Muscle of arm (tissue), 14 donors: ENCODE results near the gene NFIX. TPM values are rescaled to one million over a fixed set of nuclear protein-coding genes. Genes with fewer than 3 reads are reported as not detected.
"Not testable (repeated sequence)": the region's sequence is repeated elsewhere in the genome, so short reads cannot be mapped to it uniquely, and the experiment has no call there.

Source experiments
- DNase-seq: peaks from one replicate; pipeline ENCODE4 v3.0.0-alpha.2; 2013
- long read RNA-seq, 11 donors: transcript quantifications; one replicate each; lab custom pipeline, GENCODE V29; 2026
- polyA plus RNA-seq, 12 donors: library from polyadenylated mRNA; unstranded; fragments of 120-200 nt; gene quantifications; one replicate each; pipeline ENCODE4 v1.2.1, GENCODE V29; 2013; ENCODE audit not compliant: insufficient read length in 12 of 12

Gene NFIX
- polyA plus RNA-seq: 100 to 1,000 TPM in 8 of 12 donors, 10 to 100 TPM in 4; 73.2 to 280 (median 105) TPM
- long read RNA-seq, donor 1, partial matches to known transcripts: 23 of 29 reads
- long read RNA-seq, donor 1, other reads (novel, unspliced or antisense): 0 of 29 reads
- long read RNA-seq, donor 2, transcript NFIX-208 (9 exons, 1,537 nt): major isoform, 13 of 90 reads
- long read RNA-seq, donor 2, transcript NFIX-203 (10 exons, 3,143 nt): minor isoform, 8 of 90 reads
- long read RNA-seq, donor 2, partial matches to known transcripts: 68 of 90 reads
- long read RNA-seq, donor 2, other reads (novel, unspliced or antisense): 0 of 90 reads
- long read RNA-seq, donor 3, transcript NFIX-203 (10 exons, 3,143 nt): major isoform, 10 of 20 reads
- long read RNA-seq, donor 3, partial matches to known transcripts: 7 of 20 reads
- long read RNA-seq, donor 3, other reads (novel, unspliced or antisense): 0 of 20 reads
- long read RNA-seq, donor 4, partial matches to known transcripts: 7 of 14 reads
- long read RNA-seq, donor 4, other reads (novel, unspliced or antisense): 0 of 14 reads
- long read RNA-seq, donor 5, transcript NFIX-208 (9 exons, 1,537 nt): minor isoform, 6 of 34 reads
- long read RNA-seq, donor 5, transcript NFIX-203 (10 exons, 3,143 nt): major isoform, 14 of 34 reads
- long read RNA-seq, donor 5, partial matches to known transcripts: 7 of 34 reads
- long read RNA-seq, donor 5, other reads (novel, unspliced or antisense): 5 of 34 reads
- long read RNA-seq, donor 6, partial matches to known transcripts: 8 of 14 reads
- long read RNA-seq, donor 6, other reads (novel, unspliced or antisense): 0 of 14 reads
- long read RNA-seq, donor 7, partial matches to known transcripts: 5 of 15 reads
- long read RNA-seq, donor 7, other reads (novel, unspliced or antisense): 0 of 15 reads
- long read RNA-seq, donor 8, transcript NFIX-208 (9 exons, 1,537 nt): minor isoform, 7 of 50 reads
- long read RNA-seq, donor 8, transcript NFIX-203 (10 exons, 3,143 nt): major isoform, 16 of 50 reads
- long read RNA-seq, donor 8, partial matches to known transcripts: 23 of 50 reads
- long read RNA-seq, donor 8, other reads (novel, unspliced or antisense): 0 of 50 reads
- long read RNA-seq, donor 9, partial matches to known transcripts: 5 of 11 reads
- long read RNA-seq, donor 9, other reads (novel, unspliced or antisense): 0 of 11 reads
- long read RNA-seq, donor 10, transcript NFIX-203 (10 exons, 3,143 nt): major isoform, 17 of 53 reads
- long read RNA-seq, donor 10, partial matches to known transcripts: 23 of 53 reads
- long read RNA-seq, donor 10, other reads (novel, unspliced or antisense): 7 of 53 reads
- long read RNA-seq, donor 11, transcript NFIX-203 (10 exons, 3,143 nt): major isoform, 9 of 44 reads
- long read RNA-seq, donor 11, partial matches to known transcripts: 30 of 44 reads
- long read RNA-seq, donor 11, other reads (novel, unspliced or antisense): 0 of 44 reads

GRCh38 chr19:12994701-12995595 lies at the start of gene NFIX:
TSS of gene NFIX (plus strand) at chr19:12995475. CDS start at chr19:12995838, 363 bp downstream.
- peak; percentile 56 for DNase-seq

GRCh38 chr19:12945479-12946091 lies 49.7 kb upstream of the NFIX start, which contains the start of gene RAD23A:
TSS of gene RAD23A (plus strand) at chr19:12945862. CDS start at chr19:12945949, 87 bp downstream.
- peak; percentile 99 for DNase-seq

GRCh38 chr19:12946092-12946721 lies 49.1 kb upstream of the NFIX start:
- DNase-seq: peak; percentile 75

- DNase-seq: no peak
Observed at GRCh38 chr19:12946731-12947496, 48.4 kb upstream of the NFIX start.

GRCh38 chr19:12947702-12948611 lies 47.3 kb upstream of the NFIX start:
- DNase-seq: no peak

GRCh38 chr19:12948612-12949362 lies 46.5 kb upstream of the NFIX start:
- DNase-seq: no peak

GRCh38 chr19:12949363-12950283 lies 45.7 kb upstream of the NFIX start:
- DNase-seq: no peak

GRCh38 chr19:12952050-12952449 lies 43.2 kb upstream of the NFIX start:
- not testable (repeated sequence) for DNase-seq

GRCh38 chr19:12952488-12953137 lies 42.7 kb upstream of the NFIX start:
- DNase-seq: no peak

- no peak for DNase-seq
Observed at GRCh38 chr19:12953138-12953798, 42.0 kb upstream of the NFIX start.

GRCh38 chr19:12953799-12954611 lies 41.3 kb upstream of the NFIX start:
- DNase-seq: no peak

- DNase-seq: no peak
Observed at GRCh38 chr19:12954612-12954962, 40.7 kb upstream of the NFIX start.

- not testable (repeated sequence) for DNase-seq
Observed at GRCh38 chr19:12955575-12955974, 39.7 kb upstream of the NFIX start.
